Hepatocyte (in vitro differentiated cells): ENCODE data around the gene TLE6.

ENCODE experiments used
- CTCF ChIP-seq: fragments of 200-600 bp; sonication (generic); IDR thresholded peaks from 2 replicates; pipeline ENCODE4 v1.5.1; 2016; ENCODE audit warnings: antibody characterized with exemption, mild to moderate bottlenecking; ENCODE audit not compliant: poor library complexity
- EZH2 ChIP-seq: fragments of 200-600 bp; sonication (generic); IDR thresholded peaks from 2 replicates; pipeline ENCODE4 v1.6.1; 2016; ENCODE audit warnings: antibody characterized with exemption, mild to moderate bottlenecking, borderline replicate concordance
- EZH2phosphoT487 ChIP-seq: fragments of 200-600 bp; sonication (generic); IDR thresholded peaks from one replicate; pipeline ENCODE4 v1.6.1; 2018; ENCODE audit warnings: antibody characterized with exemption, mild to moderate bottlenecking, low read depth, moderate library complexity; ENCODE audit not compliant: unreplicated experiment, severe bottlenecking

GRCh38 chr19:3031607-3031867 lies 54.2 kb downstream of the TLE6 start:
- no peak for TF ChIP-seq CTCF
- TF ChIP-seq EZH2phosphoT487, result no peak
- no peak for TF ChIP-seq EZH2
